ENCODE measurements around the gene SLC1A1.
"Not testable (repeated sequence)": the region's sequence is repeated elsewhere in the genome, so short reads cannot be mapped to it uniquely, and the experiment has no call there.

SLC1A1 gene

DNA sequence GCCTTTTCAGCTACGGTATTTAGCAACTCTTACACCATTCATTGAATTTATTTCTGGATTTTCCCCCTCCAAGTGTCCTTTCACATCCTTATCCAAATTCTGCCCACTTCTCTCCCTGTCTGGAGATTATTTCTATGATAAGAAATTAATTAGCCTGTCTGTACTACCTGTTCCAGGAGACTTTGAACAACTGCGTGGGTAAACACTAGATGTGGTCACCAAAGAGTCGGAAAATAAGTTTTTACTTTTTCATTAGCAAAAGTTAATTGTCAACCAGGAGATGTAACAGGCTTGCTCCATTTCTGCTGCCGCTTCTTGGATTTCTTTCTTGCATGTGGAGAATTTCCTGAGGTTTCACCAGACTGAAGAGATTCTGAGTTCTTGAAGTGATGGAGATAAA is 14.0 kb downstream of the SLC1A1 start:
- DNase-seq (ENCODE audit: low spot score) (no peak), FAIRE-seq (no peak)

DNA sequence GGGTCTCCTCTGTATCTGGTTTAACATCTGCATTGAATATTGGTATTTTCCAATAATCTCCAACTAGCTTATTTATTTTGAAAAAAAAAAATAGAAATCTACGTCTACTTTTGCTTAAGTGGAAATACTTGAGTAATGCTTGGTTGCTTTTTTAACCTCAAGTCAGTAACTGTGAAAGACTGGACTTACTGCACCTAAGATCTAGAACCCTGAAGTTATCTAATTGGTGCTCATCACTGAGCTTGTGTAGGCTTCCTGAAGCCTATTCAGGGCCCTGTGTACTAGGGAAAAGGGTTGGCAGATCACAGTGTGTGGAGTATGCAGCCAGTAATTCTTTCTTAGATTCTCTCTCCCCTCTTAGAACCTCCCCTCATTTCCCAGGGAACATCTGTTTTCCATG is 16.2 kb downstream of the SLC1A1 start:
- no peak for FAIRE-seq

DNA sequence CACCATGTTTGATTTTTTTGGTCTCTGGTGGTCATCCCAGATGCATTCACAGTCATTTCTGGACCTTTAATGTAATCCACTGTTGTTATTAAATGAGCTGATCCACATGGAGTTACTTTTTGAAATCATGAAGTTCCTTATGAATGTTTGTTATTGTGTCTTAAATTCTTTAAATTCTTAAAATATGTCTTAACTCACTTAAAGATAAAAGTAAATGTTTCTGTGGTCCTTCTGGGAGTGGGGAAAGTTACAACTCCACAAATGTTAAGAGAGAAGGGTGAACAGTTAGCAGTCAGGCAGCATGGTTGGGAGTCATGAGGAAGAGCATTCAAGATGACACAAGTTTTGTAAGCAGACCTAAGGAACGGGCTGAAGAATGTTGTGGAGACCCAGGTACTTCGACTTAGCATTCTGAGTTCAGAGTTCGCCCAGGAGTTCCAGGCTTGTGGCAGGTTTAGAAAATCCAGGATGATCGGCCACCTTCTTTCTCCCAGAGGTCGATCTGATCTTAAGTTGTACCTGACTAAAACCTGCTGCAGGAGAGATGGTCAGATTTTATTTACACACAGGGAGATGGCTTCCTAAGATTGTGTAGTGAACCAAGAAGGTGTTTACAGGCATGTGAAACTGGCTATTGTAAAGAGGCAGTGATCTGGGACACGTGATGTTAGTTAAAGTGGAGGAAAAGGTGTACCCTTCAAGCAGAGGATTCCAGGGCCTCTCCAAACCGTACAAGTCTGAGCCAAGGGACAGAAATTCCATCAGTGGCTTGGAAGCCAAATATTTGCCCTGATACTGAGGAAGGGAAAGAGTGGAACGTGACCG is 17.2 kb downstream of the SLC1A1 start:
- FAIRE-seq = no peak

More for the DNA sequence above, 16.2 kb downstream of the SLC1A1 start:
- no peak for DNase-seq (ENCODE audit: low spot score)

DNA sequence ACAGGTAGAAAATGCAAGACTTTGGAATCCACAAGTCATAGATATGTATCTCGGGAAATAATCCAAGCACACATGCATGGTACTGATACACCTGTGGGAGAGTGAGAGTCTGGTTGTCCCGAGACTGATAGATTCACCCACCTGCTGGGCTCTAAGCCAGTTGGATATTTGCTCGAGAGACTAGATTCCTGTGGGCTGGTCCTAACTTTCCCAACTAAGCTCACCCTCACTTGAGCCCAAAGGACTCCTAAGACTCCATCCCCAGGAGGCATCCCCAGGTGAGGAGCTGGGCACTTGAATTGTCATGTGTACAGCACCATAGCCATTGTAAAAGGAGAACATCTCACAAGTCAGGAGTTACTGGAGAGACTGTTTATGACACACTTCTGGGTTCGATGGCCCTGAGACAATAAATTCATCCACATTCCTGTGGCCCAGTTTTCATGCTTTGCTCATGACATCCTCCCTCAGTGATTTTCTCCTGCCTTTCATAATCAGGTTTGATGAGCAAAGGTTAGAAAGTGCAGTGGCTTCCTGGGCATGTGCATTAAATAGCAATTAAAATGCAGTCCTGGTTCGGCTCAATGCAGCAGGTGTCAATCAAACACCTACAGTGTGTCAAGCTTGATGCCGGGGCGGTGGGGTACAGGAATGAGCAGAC is 18.1 kb downstream of the SLC1A1 start:
- DNase-seq (ENCODE audit: low spot score) (peak; percentile 79), FAIRE-seq (peak; percentile 88)

More for the DNA sequence above, 17.2 kb downstream of the SLC1A1 start:
- no peak for DNase-seq (ENCODE audit: low spot score)

DNA sequence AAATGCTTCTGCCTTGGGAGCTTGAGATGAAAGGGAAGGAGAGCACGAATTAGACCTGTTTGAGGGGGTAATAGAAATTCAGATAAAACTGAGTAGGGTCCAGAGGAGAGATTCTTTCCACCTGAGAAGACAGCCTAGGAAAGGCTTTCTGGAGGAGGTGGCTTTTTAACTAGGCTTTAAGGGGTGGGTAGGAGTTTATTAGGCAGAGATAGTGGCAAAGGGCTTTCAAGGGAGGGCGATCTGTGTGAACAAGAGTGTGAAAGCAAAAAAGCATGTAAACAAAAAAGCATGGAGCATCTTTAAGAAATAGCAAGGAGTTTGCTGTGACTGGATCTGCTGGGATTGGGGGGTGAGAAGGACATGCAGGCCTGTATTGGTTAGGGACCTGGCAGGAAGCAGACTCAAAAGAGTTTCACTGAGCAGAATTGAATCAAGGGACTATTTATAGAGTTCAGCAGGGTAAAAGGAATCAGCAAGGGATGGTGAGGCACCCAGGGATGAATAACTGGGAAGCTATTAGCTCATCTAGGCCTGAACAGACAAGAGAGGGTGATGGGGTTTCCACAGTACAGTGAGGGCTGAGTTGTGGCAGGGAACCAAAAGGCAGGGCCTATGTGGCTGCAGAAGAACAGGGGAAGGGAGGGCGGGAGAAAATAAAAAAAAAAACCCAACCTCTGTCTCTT is 18.8 kb downstream of the SLC1A1 start:
- DNase-seq (ENCODE audit: low spot score) (peak; percentile 80), FAIRE-seq (peak; percentile 75)

DNA sequence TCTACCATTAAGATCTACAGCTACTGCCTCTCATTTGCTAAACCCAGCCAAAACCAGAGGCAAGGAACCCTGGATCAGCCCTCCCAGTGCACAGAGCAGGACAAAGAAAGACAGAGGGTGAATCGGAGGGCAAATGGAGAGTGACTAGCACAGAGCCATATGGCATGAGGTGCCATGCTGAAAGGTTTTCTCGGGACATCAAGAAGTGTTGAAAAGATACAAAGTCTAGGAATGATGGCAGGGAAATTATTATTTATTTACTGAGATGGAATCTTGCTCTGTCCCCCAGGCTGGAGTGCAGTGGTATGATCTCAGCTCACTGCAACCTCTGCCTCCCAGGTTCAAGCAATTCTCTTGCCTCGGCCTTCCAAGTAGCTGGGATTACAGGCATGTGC is 19.3 kb downstream of the SLC1A1 start:
- no peak for FAIRE-seq
- DNase-seq (ENCODE audit: low spot score) = no peak

DNA sequence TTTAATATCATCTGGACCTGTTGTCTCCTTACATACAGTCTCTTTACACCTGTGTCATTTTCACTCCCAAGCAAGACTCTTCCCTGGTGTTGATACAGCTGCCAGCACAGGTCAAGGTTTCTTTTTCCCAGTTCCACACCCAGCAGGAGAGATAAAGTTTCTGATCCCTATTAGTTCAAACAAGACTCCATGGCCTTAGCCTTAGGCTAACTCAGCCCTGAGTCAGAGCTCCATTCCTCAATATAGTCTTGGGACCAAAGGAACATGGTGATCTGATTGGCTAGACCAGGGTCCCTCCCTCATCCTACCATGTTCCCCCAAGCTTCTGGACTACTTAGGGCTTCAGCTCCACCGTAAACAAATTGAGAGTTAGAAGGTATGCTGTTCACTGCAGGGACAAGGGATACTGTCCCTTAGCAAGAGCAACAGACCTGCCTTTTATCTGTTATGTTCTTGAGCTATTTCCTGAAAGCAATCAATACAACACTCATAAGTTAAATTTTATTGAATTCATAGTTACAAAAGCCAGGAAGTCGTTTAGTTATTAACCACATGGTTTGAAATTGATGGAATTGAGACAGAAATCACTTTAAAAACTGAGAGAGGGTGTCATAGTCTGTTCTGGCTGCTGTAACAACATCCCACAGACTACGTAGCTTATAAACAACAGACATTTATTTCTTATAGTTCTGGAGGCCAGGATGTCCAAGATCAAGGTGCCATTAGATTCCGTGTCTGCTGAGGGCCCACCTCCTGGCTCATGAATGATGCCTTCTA is 20.5 kb downstream of the SLC1A1 start:
- FAIRE-seq = peak; percentile 15
- DNase-seq (ENCODE audit: low spot score) = peak; percentile 8

DNA sequence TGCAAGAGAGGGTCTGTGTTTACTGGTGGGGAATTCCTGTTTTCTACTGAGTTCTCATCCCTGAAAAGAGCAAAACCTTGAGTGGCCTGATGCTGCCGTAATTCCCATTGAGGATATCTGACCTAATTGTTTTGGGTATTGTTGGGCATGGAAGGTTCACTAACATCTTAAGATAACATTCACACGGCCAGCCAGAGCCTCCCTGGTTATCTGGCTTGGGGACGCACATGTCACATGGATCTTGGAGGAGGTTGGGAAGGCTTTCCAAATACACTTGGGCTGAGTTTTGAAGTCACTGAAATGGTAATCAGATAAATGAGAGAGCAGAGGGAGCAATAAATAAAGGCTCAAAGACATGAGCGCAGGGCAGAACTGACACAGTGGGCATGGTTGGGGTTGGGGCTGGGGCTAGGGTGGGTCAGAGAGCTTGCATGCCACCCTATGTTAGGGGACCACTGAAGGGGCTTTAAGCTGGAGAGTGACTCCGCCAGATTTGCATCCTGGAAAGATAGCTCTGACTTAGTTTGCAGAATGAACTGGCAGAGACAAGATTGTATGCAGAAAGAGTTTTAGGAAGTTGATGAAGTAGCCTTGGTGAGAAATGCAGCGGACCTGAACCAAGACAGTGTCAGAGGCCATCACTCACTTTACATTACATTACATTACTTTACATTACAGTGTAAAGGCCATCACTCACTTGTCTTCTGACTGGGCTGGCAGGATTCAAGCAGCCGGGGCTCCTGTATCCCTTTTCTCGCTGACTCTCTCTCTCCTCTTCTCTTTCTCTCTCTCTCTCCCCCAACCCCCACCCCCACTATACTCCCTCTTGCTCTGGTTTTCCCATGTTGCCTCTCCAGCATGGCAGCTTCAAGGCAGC is 24.2 kb downstream of the SLC1A1 start:
- FAIRE-seq = no peak
- DNase-seq (ENCODE audit: low spot score) = no peak

DNA sequence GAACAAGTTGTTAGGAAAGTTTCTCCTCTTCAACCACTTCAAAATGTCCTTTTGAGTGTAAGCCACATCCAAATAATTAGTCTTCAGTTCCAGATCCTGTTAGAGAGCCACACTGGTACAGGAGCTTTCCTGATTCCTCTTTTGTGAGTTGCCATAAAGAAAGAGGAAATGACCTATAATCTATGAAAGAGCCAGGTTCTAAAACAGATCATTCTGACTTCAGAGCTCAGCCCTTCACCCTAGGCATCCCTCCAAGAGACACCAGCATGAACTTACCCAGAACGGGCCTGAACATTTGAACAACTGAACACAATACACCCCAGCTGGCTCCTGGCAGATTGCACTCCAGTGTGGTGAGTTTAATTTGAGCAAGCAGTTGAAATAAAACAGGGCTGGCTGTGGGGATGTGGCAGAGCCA is 25.7 kb downstream of the SLC1A1 start:
- no peak for DNase-seq (ENCODE audit: low spot score)
- FAIRE-seq = no peak

DNA sequence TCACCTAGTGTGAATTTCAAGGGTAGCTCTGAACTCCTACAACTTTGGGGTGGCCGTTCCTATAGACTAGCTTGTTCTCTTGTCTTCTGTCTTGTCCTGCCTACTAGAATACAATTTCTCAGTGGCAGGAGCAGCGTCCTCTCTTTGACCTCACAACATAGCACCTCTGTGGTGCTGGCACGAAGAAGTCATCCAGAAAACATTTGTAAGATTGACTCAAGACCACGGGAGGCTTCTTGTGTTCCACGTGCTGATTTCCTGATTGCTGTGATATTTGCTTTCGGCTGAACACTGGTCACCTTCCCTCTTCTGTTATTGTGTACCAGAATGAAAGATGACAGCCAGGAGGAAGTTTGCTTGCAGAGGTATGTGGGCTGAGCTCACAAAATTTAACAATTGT is 27.0 kb downstream of the SLC1A1 start:
- peak; percentile 60 for FAIRE-seq
- peak; percentile 50 for DNase-seq (ENCODE audit: low spot score)

DNA sequence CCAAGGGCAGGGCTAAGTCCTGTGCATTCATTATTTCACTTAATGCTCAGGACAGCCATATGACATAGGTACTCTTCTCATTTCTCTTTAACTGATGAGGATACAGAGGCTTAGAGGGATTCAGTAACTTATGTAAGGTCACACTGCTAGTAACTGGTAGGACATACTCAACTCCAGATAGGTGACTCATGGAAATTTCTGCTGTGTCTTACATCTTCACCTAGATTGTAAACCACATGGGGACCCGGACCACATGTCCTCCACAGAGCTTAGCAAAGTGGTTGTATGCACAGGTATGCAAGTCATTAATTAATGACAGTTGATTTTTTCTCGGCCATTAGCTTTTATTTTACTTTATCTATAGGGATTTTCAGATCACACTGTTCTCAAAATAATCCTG is 29.3 kb downstream of the SLC1A1 start:
- DNase-seq (ENCODE audit: low spot score) (no peak), FAIRE-seq (no peak)

DNA sequence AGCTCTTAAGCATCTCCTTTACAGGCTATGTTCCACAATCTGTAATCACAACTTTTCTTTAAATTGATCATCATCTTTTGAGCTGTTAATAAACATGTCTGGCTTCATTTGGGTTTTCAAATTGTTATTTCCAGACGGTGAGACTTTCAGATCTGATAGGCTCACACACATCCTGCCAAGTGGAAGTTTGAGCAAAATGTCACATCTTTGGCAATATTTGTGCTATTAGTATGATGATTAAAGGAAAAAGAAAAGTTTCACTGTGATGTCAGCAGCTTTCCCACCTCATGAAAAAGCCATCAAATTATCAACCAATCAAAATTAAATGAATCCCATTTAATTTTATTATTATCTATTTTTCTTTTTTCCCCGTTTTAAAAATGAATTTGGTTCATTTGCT is 29.8 kb downstream of the SLC1A1 start:
- no peak for FAIRE-seq

DNA sequence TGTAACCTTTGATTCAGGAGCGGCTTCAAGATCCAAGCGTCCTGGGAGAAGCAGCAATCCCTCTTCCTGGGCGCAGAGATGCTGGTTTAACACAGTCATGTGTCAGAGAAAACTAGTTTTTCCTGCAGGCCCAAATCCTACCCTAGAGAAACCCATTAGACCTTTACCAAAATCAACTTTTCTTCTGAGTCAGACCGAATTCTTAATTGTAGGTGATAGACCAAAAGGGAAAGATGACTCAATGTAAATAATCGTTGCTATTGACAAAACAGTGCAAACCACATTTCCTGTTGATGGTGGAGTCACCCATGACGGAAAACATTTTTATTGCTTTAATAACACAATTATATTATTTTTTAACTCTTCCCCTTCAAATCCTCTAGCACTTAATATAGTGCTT is 40.1 kb downstream of the SLC1A1 start:
- no peak for FAIRE-seq
- DNase-seq (ENCODE audit: low spot score) = no peak

More for the DNA sequence above, 29.8 kb downstream of the SLC1A1 start:
- no peak for DNase-seq (ENCODE audit: low spot score)

DNA sequence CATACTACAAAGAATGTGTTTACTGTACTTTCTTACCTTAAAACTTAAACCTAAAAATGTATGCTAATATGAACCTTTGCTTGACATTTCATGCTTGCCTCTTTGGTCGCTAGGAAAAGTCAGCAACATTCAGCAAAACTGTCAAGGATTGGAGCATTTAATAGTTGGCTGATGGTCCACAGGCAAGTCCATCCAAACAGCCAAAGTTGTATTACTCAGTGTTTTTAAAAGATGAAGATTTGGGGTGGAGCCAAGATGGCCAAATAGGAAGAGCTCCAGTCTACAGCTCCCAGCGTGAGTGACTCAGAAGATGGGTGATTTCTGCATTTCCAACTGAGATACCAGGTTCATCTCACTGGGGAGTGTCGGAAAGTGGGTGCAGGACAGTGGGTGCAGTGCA is 40.6 kb downstream of the SLC1A1 start:
- DNase-seq (ENCODE audit: low spot score); FAIRE-seq: not testable (repeated sequence)

DNA sequence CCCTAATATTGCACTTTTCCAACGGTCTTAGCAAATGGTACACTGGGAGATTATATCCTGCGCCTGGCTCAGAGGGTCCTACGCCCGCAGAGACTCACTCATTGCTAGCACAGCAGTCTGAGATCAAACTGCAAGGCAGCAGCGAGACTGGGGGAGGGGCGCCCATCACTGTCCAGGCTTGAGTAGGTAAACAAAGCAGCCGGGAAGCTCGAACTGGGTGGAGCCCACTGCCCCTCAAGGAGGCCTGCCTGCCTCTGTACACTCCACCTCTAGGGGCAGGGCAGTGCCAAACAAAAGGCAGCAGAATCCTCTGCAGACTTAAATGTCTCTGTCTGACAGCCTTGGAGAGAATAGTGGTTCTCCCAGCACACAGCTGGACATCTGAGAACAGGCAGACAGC is 41.1 kb downstream of the SLC1A1 start:
- DNase-seq (ENCODE audit: low spot score); FAIRE-seq: not testable (repeated sequence)

DNA sequence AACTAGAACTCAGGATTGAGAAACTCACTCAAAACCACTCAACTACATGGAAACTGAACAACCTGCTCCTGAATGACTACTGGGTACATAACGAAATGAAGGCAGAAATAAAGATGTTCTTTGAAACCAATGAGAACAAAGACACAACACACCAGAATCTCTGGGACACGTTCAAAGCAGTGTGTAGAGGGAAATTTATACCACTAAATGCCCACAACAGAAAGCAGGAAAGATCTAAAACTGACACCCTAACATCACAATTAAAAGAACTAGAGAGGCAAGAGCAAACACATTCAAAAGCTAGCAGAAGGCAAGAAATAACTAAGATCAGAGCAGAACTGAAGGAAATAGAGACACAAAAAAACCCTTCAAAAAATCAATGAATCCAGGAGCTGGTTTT is 43.6 kb downstream of the SLC1A1 start:
- not testable (repeated sequence) for FAIRE-seq; DNase-seq (ENCODE audit: low spot score)

DNA sequence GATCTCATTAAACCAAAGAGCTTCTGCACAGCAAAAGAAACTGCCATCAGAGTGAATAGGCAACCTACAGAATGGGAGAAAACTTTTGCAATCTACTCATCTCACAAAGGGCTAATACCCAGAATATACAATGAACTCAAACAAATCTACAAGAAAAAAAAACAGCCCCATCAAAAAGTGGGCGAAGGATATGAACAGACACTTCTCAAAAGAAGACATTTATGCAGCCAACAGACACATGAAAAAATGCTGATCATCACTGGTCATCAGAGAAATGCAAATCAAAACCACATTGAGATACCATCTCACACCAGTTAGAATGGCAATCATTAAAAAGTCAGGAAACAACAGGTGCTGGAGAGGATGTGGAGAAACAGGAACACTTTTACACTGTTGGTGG is 45.9 kb downstream of the SLC1A1 start:
- FAIRE-seq; DNase-seq (ENCODE audit: low spot score): not testable (repeated sequence)

DNA sequence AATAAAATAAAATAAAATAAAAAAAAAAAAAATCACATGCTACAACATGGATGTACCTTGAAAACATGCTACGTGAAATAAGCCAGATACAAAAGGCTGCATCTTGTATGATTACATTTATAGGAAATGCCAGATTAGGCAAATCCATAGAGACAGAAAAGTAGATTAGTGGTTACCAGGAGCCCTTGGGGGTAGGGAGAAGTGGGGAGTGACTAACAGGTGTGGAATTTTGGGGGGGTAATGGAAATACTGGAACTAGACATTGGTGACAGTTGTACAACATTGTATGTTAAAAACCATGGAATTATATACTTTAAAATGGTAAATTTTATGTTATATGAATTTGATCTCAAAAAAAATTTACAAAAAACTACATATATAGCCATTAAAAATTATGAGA is 47.3 kb downstream of the SLC1A1 start:
- no peak for DNase-seq (ENCODE audit: low spot score)
- no peak for FAIRE-seq

DNA sequence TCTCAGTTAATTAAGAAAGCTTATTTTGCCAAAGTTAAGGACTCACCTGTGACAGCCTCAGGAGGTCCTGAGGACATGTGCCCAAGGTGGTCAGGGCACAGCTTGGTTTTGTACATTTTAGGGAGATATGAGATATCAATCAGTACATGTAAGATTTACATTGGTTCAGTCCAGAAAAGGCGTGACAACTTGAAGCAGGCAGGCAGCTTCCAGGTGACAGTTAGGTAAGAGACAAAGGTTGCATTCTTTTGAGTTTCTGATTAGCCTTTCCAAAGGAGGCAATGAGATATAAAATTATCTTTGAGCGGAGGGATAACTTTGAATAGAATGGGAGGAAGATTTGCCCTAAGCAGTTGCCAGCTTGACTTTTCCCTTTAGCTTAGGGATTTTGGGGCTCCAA is 47.8 kb downstream of the SLC1A1 start:
- DNase-seq (ENCODE audit: low spot score) = no peak
- FAIRE-seq = no peak

DNA sequence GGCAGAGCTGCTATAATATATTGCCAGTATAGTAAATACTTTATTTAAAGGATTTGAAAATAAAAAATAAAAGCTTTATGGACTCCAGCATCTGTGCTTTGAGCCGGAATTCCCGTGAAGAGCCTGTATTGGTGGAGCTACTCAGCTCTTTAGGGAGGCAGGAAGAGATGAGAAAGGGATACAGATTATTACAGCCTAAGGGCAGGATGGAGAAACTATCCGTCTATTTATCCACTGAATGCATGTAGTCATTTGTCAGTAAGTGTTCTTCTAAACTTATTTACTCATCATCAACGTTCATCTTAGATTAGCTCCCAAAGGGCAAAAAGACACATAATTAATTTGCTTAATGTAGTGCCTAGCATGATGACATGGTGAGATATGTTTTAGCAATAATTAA is 48.4 kb downstream of the SLC1A1 start:
- FAIRE-seq (no peak), DNase-seq (ENCODE audit: low spot score) (no peak)
